ENCODE data around the gene GRIN3A. TPM values are rescaled to one million over a fixed set of nuclear protein-coding genes. Genes with fewer than 3 reads are reported as not detected.
A peak's percentile ranks its signal among the peaks of the same experiment; 100 is the strongest.

The GRIN3A gene
- total RNA-seq, 2 experiments from 2014 or later: not detected

- ChIA-PET POLR2A (interaction anchor here (1.0 kb wide), 1 partner anchor 138 kb away, joined by 3 read pairs; the partner anchor contains the start of genes MRPL50 and ZNF189), CTCF (interaction anchor here (0.7 to 1.0 kb wide), 2 partner anchors 78 to 87 kb away, joined by 3 read pairs; no protein-coding TSS in a partner anchor)
- H3K4me3 Mint-ChIP-seq: no peak overlapping the region
- peaks cover 18% of the 10 kb centered on the region for H3K36me3 Mint-ChIP-seq (ENCODE audit: low read depth)
- DNase-seq: peak; percentile 37
- peaks cover 28% of the 10 kb centered on the region for H3K4me1 Mint-ChIP-seq
- H3K9me3 Mint-ChIP-seq: no peaks in the 10 kb centered on the region
- H3K27me3 Mint-ChIP-seq: no peaks in the 10 kb centered on the region
- no peak overlapping the region for H3K27ac Mint-ChIP-seq
These were observed 201.5 kb downstream of the GRIN3A start for GRCh38 chr9:101536938-101537337.

- CTCF ChIA-PET: no interaction called here
- no peaks in the 10 kb centered on the region for H3K9me3 Mint-ChIP-seq
These were observed 202.1 kb downstream of the GRIN3A start for GRCh38 chr9:101536351-101536750.

GRCh38 chr9:101533334-101534204 is 204.9 kb downstream of the GRIN3A start, which contains the start of gene RNF20:
RNF20 (plus strand) TSS chr9:101533853; CDS start chr9:101535424, 1,571 bp downstream.
- Mint-ChIP-seq H3K4me1 (peaks cover 34% of the 10 kb centered on the region), H3K9me3 (no peaks in the 10 kb centered on the region), H3K4me3 (peak within 1 kb of the TSS; percentile 81), H3K36me3 (ENCODE audit: low read depth) (peaks cover 18% of the 10 kb centered on the region), H3K27ac (peak within 1 kb of the TSS; percentile 84), H3K27me3 (no peaks in the 10 kb centered on the region)
- CTCF ChIA-PET: interaction anchor here (1.3 to 2.6 kb wide), 6 partner anchors 9 to 135 kb away, joined by 3 to 26 read pairs (median 7); partner anchors contain the start of genes MRPL50 and ZNF189
- POLR2A ChIA-PET: interaction anchor here (0.8 to 3.6 kb wide), 5 partner anchors 14 to 134 kb away, joined by 3 to 27 read pairs (median 3); partner anchors contain the start of genes MRPL50 and ZNF189
- DNase-seq: peak; percentile 99

More at GRCh38 chr9:101536351-101536750, 202.1 kb downstream of the GRIN3A start:
- no peaks in the 10 kb centered on the region for H3K27me3 Mint-ChIP-seq
- no peak overlapping the region for H3K4me3 Mint-ChIP-seq
- peaks cover 18% of the 10 kb centered on the region for H3K36me3 Mint-ChIP-seq (ENCODE audit: low read depth)
- POLR2A ChIA-PET: no interaction called here
- H3K4me1 Mint-ChIP-seq: peaks cover 28% of the 10 kb centered on the region
- H3K27ac Mint-ChIP-seq: no peak overlapping the region
- no peak for DNase-seq

- Mint-ChIP-seq H3K36me3 (ENCODE audit: low read depth) (peaks cover 7% of the 10 kb centered on the region), H3K4me3 (no peak overlapping the region), H3K27me3 (no peaks in the 10 kb centered on the region), H3K27ac (no peak overlapping the region), H3K4me1 (peaks cover 25% of the 10 kb centered on the region), H3K9me3 (no peaks in the 10 kb centered on the region)
- POLR2A ChIA-PET: interaction anchor here (0.6 kb wide), 1 partner anchor 131 kb away, joined by 4 read pairs; the partner anchor contains the start of genes MRPL50 and ZNF189
- peak; percentile 73 for DNase-seq
- CTCF ChIA-PET: interaction anchor here (0.7 to 3.3 kb wide), 11 partner anchors 10 to 352 kb away, joined by 3 to 24 read pairs (median 4); no protein-coding TSS in a partner anchor
These were observed 208.3 kb downstream of the GRIN3A start for GRCh38 chr9:101530076-101530711.

- H3K36me3 Mint-ChIP-seq (ENCODE audit: low read depth): no peaks in the 10 kb centered on the region
- H3K9me3 Mint-ChIP-seq: no peaks in the 10 kb centered on the region
- POLR2A ChIA-PET: no interaction called here
- CTCF ChIA-PET: interaction anchor here (3.0 kb wide), 1 partner anchor 69 kb away, joined by 17 read pairs; no protein-coding TSS in a partner anchor
- H3K27ac Mint-ChIP-seq: no peak overlapping the region
- DNase-seq: no peak
- H3K4me1 Mint-ChIP-seq: peaks cover 9% of the 10 kb centered on the region
- peaks cover 9% of the 10 kb centered on the region for H3K27me3 Mint-ChIP-seq
- H3K4me3 Mint-ChIP-seq: no peak overlapping the region
These were observed 210.4 kb downstream of the GRIN3A start for GRCh38 chr9:101528015-101528414.

GRCh38 chr9:101527066-101527465 is 211.4 kb downstream of the GRIN3A start:
- Mint-ChIP-seq H3K9me3 (no peaks in the 10 kb centered on the region), H3K27me3 (peaks cover 11% of the 10 kb centered on the region), H3K4me3 (no peak overlapping the region), H3K4me1 (peaks cover 6% of the 10 kb centered on the region), H3K36me3 (ENCODE audit: low read depth) (no peaks in the 10 kb centered on the region), H3K27ac (no peak overlapping the region)
- POLR2A ChIA-PET: no interaction called here
- CTCF ChIA-PET: interaction anchor here (3.0 kb wide), 1 partner anchor 68 kb away, joined by 17 read pairs; no protein-coding TSS in a partner anchor
- no peak for DNase-seq

GRCh38 chr9:101524371-101524770 is 214.1 kb downstream of the GRIN3A start:
- CTCF ChIA-PET: interaction anchor here (0.5 to 0.9 kb wide), 2 partner anchors 11 to 65 kb away, joined by 3 to 5 read pairs; no protein-coding TSS in a partner anchor
- peaks cover under 1% of the 10 kb centered on the region for H3K4me1 Mint-ChIP-seq
- H3K36me3 Mint-ChIP-seq (ENCODE audit: low read depth): no peaks in the 10 kb centered on the region
- no peak overlapping the region for H3K4me3 Mint-ChIP-seq
- no peak for DNase-seq
- POLR2A ChIA-PET: no interaction called here
- H3K27me3 Mint-ChIP-seq: peaks cover 30% of the 10 kb centered on the region
- no peaks in the 10 kb centered on the region for H3K9me3 Mint-ChIP-seq
- no peak overlapping the region for H3K27ac Mint-ChIP-seq

Other genes starting within 250 kb of the GRIN3A start
- 10 to 100 TPM; 43.1 to 43.3 TPM for gene RNF20, start 204.8 kb downstream of the GRIN3A start, total RNA-seq
- not detected for gene PPP3R2, start 143.7 kb downstream of the GRIN3A start, total RNA-seq